HG03280 (cell line): ENCODE results near the gene FAM98C.

Source experiments
- ATAC-seq: cut with Tn5 transposase; IDR thresholded peaks from one replicate; pipeline ENCODE4 v1.9.1; 2021; ENCODE audit warnings: mild to moderate bottlenecking, moderate library complexity; ENCODE audit not compliant: unreplicated experiment

Gene FAM98C

DNA sequence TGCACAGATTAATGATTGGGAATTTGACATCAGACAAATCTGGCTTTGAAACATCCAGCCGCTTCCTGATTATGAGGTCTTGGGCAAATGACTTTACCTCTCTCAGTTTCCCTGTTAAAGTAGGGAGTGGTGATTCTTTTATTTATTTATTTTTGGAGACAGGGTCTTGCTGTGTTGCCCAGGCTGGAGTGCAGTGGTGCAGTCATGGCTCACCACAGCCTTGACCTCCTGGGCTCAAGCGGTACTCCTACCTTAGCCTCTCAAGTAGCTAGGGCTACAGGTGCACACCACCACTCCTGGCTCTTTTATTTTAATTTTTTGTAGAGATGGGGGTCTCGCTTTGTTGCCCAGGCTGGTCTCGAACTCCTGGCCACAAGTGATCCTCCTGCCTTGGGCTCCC, 25.8 kb upstream of the FAM98C start:
- no peak for ATAC-seq

DNA sequence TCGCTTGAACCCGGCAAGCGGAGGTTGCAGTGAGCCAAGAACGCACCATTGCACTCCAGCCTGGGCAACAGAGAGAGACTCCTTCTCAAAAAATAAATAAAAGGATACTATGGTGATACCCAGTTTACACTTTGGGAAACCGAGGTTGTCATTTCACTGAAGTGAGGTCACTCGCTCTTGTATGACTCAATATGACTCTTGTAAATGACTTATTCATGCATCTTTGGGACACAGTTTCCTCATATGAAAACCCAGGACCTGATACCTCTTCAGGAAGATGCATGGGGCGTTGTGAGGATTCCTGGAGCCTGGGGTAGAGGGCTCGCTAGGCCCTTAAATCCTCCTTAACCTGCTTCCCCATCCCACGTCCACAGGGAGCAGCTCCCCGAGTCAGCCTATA, 24.0 kb upstream of the FAM98C start:
- ATAC-seq, result no peak

DNA sequence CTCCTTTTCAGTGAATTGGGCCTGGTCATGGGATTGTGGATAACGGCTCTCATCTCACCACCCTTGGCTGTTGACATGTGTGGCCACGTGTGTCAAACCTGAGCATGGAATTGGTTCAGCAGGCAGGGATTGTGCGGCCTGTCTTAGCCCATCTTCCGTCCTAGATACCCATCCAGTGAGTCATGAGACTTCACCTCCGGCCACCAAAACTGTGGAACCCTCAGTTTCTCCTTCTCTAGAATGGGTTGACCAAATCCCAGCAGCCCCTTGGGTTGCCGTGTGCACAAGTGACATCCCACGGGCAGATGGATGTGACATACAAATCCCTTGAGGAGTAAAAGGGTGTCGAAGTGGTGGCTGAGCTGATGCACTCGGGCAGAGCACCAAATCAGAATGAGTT, 21.8 kb upstream of the FAM98C start:
- ATAC-seq, result no peak

DNA sequence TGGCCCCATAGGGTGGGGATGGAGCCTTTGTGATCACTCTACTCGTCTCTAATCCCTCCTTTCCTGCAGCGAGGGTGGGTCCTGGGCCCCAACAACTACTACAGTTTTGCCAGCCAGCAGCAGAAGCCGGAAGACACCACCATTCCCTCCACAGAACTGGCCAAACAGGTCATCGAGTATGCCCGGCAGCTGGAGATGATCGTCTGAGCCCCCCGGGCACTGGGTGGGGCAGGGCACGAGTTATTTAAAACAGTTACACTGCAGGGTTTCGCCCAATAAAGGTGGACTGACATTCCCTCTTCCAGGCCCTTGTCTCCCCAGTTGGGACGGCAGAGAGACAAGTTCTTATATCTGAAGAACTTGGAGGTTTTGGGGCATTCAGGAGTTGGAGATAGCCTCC, 19.7 kb upstream of the FAM98C start:
- ATAC-seq, result no peak

DNA sequence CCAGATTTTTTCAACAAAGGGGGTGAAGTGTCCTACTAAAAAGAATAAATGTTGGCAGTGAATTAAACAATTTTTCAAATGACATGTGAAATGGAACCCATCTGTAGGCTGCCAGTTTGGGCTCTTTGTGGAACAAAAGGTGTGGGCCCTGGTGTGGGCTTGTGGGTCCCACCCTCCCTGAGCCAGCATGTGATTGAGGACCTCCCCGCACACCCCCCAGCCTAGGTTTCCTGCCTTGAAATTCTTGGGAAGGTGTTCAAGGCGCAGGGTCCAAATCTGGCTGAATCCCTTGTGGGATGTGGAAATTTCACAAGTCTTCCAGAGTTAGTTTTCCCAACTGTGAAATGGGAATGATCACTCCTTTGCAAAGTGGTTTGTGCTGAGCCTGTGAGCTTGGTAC, 19.1 kb upstream of the FAM98C start:
- ATAC-seq, result no peak

DNA sequence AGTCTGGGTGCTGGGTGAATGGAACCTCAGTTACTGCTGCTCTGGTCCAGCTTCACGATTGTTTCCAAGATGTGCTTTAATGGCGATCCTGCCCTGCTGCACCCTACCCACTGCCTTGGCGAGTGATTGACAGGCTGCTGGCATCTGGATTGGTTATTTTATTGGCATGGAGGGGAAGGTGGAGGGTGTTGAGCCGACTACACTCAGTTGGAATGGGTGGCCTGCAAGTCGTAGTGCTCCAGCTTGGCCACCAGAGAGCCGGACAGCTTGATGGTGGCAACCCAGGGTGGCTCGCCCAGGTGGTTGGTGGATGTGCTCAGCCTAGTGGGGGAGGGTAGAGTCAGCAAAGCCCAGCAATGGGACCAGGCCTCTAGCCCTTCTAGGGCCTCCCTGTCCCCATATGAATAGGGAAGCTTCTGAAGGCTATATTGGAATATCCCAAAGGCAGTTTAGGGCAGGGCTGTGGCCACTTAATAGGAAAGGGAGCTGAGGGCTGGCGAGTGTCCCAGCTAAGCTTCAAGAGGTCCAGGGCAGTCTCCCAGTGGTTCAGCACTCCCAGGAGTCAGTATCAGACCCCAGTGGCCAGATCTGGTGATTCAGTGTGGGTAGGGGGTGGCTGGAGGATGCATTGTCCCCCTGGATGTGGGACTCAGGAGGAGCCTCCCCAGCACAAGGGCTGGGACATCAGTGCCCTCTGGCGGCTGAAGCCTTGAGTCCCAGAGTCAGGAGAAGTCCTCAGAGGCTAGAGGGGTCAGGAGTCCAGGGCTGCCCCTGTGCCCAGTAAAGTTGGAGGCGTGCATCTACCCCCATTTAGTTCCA, 18.5 kb upstream of the FAM98C start:
- ATAC-seq, result no peak

DNA sequence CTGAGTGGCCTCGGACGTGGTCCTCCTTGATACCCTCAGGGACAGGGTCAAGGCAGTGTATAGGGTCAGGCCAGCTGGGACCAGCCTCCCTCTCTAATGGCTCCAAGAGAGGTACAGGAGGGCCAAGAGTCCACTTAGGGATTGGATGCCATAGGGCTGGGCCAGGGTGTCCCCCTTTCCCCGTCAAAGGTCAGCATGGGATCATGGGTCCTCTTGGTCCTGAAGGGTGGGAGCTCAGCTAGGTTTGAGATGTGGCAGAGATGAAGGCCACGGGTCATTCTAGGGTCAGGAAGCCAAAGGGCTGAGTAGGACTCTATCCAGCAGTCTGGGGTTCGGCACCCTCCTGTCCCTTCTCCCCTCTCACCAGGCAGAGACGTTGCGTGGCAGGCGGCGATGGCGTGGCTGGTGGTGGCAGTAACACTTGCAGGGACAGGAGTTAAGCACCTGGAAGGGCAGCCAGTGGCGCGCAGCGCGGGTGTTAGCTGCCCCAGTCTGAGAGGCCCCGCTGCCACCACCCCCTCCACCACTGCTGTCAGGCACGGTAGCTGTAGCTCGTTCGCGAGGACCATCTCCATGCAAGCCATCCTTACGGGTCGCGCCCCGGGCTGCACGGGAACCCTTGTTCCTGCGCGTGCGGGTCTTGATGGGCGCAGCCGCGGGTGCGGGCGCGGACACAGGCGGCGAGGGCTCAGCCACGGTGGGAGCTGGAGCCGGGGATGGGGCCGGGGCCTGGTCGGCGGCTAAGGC, 17.7 kb upstream of the FAM98C start:
- no peak for ATAC-seq

DNA sequence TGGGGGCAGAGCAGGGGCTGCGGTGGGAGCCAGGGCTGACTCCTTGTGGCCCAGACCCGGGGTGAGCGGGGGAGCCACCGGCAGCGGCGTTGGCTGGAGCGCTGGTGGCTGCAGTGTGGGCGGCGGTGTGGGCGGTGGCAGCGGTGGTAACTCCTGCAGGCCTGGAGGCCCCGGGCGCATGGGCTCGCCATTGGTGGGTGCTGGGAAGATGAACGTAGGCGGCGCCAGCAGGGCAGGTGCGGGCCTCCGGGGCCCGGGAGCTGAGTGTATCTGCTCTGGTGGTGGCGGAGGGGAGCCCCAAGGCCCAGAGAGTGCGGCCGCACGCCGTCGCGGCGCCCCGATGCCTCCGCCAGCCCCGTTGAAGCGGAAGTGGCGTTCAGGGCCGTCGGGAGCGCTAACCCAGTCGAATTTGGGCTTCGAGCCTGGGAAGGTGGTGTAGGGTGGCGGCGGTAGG, 17.1 kb upstream of the FAM98C start:
- no peak for ATAC-seq

DNA sequence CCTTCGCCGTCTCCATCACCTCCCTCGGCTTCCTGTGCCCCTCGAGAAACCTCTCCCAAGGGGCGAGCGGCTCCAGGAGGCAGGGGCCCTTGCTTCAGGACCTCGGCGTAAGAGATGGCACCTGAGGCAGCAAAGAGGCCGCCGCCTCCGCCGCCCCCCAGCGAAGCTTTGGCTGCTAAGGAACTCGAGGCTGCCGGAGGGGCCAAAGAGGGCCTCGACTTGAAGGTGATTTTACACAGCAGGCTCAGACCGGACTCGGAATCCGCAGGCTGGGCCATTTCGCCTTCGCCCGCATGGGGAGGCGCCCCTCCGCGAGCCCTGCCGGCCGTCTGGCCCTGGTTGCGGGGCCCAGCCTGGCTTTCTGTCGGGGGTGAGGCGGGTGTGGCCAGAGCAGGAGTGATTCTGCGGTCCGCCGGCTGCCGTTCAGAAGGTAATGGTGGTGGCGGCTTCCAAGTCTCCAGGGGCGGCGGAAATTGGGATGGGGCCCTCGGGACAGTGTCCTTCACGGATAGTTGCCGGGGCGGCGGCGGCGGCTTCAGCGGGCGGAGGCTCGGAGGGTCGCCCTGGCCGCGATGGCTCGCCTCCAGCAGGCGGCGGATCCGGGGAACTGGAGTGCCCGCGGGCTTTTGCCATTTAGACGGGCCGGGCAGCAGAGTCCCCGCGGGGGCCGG, 16.5 kb upstream of the FAM98C start:
- no peak for ATAC-seq

DNA sequence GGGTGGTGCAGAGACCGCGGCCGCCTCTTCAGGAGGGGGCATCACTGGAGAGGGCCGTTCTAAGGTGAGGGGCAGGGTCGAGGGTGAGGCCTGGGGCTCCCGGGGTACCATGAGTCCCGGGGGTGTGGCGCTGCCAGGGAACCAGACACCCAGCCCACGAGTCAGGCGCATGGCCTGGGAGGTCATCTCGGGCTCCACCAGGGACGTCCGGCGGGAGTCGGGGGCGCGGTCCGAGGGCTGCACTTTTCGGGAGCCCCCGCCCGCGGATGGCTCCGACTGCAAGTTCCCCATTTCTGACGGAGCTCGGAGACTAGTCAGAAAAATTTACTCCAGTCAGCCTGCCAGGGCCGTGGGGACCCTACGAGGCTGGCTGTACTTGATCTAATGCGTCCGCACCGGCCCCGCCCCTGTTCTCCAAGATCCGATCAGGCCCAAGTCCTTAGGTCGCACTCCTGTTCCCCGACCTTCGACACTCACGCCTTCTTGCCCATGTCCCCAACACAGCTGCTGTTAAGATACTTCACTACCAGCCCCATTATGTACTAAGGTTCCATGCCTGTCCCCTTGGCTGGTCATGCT, 15.8 kb upstream of the FAM98C start:
- no peak for ATAC-seq

DNA sequence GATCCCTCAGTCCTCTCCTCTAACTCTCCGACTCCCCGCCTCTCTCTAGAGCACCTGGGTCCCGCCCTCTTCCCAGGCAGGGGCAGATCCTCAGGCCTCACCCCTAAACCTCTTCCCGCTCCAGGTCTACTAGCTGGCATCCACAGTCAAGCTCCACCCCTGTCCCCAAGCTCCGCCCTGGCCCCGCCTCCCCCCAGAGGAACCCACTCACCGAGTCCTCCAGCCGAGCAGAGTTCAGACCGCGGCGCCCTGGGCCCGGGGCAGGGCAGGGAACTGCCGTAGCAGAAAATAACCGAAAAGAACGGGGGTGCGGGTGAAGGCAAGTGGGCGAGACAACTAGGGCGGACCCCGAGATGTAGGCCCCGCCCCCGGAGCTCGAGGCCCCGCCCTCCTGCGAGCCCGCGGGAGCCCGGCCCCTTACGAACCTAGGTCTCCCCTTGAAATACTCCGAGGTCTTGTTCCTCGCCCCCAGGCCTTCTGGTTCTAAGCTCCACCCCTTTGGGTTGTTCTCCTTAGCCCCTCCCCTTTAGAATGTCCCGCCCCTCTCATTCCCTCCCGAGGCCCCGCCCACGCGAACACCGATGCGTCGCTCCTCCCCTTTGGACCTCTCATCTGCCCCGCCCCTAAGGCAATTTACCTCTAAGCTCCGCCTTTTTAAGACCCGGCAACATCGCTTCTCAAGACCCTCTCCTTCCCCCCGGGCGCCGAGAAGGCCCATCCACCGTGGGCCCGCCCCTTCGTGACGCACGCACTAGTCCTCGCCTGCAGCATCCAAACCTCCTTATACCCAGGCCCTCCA, 15.1 kb upstream of the FAM98C start, which contains the start of gene GGN:
Gene GGN (minus strand): TSS at position 485 of the 799 bp plus-strand sequence. CDS start 773 bp downstream, outside the sequence.
- ATAC-seq, result peak; percentile 46

DNA sequence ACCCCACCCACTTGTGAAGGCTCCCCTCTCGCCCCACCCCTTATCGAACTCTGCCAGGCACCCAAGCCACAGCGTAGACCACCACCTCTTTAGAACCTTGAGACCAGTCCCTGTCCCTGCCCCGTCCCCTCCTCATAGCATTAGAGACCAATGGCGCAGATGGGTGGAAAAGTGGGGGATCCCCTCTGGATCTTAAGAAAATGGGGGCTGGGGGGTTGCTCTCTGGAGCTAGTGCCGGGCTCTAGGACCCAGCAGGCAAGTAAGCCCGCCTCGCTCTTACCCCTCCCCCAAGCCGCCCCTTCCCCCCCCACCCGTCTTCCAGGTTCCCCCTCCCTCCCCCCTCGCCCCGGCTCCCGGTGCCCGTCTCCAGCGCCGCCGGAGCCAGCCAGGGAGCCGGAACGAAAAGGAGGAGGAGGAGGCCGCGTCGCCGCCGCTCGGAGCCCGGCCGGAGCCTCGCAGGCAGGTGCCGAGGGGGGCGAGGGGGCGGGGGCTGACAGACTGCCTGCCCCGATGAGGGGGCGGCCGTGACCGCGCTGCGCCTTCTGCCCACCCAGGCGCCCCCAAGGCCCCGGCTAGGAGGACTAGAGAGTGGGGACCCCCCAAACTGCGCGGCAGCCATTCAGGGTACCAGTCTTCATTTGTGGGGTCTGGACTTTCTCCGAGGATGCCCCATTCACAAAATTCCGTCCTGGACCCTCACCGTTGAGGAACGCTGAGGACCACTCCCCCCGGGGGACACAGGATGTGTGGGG, 14.4 kb upstream of the FAM98C start, which contains the start of gene SPRED3:
Gene SPRED3 (plus strand): TSS at position 349 of the 752 bp plus-strand sequence. CDS start 1,606 bp downstream, outside the sequence.
- peak; percentile 23 for ATAC-seq

DNA sequence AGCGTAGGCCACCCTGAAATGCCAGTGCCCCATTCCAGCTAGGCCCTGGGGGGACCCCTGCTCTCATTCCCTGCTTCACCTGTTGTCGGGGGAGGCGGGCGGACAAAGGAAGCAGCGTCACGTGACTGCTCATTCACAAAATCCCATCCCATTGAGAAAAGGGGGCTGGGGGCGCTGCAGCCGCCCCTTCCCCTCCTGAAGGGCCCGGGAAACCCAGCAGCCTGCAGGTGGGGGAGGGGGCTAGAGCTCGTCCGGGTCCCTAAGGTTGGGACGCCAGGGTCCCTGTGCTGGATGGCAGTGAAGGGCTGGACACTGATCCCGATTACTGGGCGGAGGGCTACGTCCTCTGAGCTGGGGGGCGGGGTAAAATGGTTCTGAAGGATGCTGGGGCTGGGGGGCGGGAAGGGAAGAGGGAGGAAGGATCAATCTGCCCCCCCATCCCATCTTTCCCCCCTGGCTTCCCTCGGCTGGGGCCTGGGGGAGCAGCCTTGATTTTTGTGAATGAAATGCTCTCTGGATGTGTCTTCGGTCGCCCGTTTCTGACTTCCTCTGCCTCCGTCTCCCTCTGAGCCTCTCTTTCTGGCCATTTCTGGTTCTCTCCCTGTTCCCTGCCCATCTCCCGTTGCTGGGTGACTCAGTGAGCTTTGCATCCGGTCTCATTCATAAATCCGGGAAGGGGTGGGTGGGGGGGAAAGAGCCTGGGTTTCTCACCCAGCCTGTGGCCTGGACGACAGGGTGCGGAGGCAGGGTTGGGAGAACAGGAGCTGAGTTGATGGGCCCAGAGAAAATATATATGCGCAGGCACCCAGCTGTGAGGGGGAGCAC, 13.6 kb upstream of the FAM98C start:
- ATAC-seq, result no peak

DNA sequence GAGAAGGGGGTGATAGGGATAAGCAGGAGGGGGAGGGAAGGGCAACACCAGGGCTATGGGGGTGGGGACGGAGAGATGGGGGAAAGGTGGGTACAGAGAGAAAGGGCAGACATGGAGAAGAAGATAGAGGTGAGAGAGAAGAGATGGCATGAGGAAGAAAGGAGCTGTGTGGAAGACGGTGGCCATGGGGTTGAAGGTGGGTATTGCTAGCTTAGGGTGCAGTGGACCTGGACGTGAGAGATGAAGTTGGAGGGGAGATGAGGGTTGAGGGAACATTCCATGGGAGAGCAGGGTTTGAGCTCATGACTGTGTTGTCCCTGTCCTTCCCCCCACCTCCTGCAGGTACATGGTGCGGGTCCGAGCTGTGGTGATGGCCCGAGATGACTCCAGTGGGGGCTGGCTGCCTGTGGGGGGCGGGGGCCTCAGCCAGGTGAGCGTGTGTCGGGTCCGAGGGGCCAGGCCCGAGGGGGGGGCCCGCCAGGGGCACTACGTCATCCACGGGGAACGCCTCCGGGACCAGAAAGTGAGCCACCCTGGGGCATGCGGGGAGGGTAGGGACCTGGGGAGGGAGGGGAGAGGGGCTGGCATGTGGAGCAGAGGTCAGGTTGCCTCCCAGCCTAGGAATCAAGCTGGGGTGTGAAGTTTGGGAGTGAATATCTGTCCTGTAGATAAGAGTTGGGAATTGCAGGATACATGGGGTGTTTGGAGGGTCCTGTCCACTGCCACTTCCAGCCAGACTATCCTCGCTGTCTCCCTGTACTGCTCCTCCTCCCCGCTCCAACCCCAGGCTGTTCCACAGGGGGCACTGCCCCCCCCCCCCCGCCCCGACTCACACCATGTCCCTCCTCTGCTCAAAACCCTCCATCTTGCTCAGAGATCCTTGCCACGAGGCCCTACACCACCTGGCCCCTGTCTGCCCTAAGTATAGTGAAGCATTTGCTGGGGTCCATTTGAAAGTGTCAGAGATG, 12.7 kb upstream of the FAM98C start:
- no peak for ATAC-seq

DNA sequence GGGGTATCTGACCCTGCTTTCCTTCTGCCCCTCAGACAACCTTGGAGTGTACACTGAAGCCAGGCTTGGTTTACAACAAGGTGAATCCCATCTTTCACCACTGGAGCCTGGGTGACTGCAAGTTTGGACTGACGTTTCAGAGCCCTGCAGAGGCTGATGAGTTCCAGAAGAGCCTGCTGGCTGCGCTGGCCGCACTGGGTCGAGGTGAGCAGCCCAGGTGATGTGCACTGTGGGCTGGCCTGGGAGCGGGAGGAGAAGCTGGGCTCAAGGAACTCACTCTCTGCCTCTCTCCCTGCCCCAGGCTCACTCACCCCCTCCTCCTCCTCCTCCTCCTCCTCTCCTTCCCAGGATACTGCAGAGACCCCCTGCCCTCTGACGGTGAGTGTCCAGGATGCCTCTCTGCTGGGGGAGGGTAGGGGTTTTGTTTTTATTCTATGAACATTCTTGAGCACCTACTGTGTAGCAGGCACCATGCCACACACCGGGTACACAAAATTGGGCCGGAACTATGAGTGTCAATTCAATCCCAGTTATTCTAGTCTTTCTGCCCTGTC, 10.9 kb upstream of the FAM98C start:
- no peak for ATAC-seq

DNA sequence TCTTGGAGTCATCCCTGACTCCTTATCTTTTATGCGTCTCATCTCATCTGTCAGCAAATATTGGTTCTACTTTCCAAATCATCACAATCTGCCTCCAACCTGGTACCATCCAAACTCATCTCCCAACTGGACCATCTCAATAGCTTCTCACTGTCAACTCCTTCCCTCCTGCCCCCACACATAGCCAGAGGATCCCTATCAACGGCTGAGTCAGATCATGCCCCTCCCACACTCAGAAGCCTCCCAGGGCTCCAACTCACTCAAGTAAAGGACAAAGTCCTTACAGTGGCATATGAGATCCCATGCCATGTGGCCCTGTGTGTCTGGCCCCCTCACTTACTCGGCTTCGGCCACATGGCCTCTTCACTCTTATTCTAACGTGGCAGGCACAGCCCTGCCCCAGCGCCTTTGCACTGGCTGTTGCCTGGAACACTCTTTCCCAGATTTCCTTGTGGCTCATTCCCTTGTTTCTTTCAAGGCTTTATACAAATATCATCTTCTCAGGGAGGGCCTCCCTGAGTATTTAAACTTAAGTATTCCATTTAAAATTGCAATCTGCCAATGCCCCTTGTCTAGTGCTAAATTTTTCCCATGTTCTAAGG, 10.1 kb upstream of the FAM98C start:
- ATAC-seq, result no peak

DNA sequence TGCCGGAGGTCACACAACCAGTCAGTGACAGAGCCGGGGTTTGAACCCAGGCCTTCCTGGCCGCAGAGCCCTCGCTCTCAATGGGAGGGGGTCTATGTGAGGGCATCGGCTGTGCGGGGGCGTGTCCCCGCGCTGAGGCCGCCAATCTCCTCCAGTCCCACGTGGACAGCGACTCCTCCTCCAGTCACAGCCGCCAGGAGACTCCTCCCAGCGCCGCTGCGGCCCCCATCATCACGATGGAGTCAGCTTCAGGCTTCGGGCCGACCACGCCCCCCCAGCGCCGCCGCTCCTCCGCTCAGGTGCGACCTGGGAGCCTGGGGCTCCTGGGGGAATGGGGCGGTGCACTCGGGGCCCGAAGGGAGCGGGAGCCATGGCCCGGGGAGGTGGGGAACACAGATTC, 8.4 kb upstream of the FAM98C start:
- peak; percentile 63 for ATAC-seq
